Transverse colon (tissue), 4 donors: ENCODE data around the gene ITGA3. TPM values are rescaled to one million over a fixed set of nuclear protein-coding genes. Genes with fewer than 3 reads are reported as not detected.

Experiments
- DNase-seq: peaks from one replicate; pipeline ENCODE4 v3.0.0-alpha.2; 2019
- H3K27ac ChIP-seq, 4 donors: fragments of 200-600 bp; sonication (generic); 2 replicates each; pipeline ENCODE4 v1.5.1; 2016 to 2018; ENCODE audit warnings: inconsistent platforms in 4 of 4
- H3K27me3 ChIP-seq: fragments of 200-600 bp; sonication (generic); 2 replicates; pipeline ENCODE4 v1.5.1; 2017; ENCODE audit warnings: inconsistent platforms
- H3K36me3 ChIP-seq, 4 donors: fragments of 200-600 bp; sonication (generic); 2 replicates each; pipeline ENCODE4 v1.5.1; 2017 to 2019; ENCODE audit warnings: inconsistent platforms in 4 of 4
- H3K4me1 ChIP-seq, 4 donors: fragments of 200-600 bp; sonication (generic); 2 replicates each; pipeline ENCODE4 v1.5.1; 2017 to 2020; ENCODE audit warnings: inconsistent platforms in 4 of 4
- H3K4me3 ChIP-seq, 4 donors: fragments of 200-600 bp; sonication (generic); 1 replicate in 1 of 4; 2 replicates in 3 of 4; pipeline versions ENCODE4 v1.5.1 to v1.6.1; 2017 to 2019; ENCODE audit warnings: inconsistent platforms in 4 of 4
- H3K9me3 ChIP-seq, 2 donors: fragments of 200-600 bp; sonication (generic); 2 replicates each; pipeline ENCODE4 v1.5.1; 2017 to 2019; ENCODE audit warnings: inconsistent platforms in 2 of 2
- CTCF ChIP-seq, 5 experiments: fragments of 200-600 bp in 3 of 5; fragments of 450-650 bp in 2 of 5; sonication (generic) in 3 of 5; IDR thresholded peaks; 1 replicate in 2 of 5; 2 replicates in 3 of 5; pipeline ENCODE4 v1.5.1; 2016 to 2017; ENCODE audit warnings: antibody characterized with exemption in 5 of 5, inconsistent platforms in 3 of 5, mild to moderate bottlenecking in 2 of 5, moderate library complexity in 1 of 5
- EP300 ChIP-seq: sonication (generic); formaldehyde crosslinking; IDR thresholded peaks from one replicate; pipeline ENCODE4 v1.6.1; 2017; ENCODE audit warnings: antibody characterized with exemption, low read depth
- POLR2A ChIP-seq: fragments of 450-650 bp; IDR thresholded peaks from one replicate; pipeline ENCODE4 v1.6.1; 2016; ENCODE audit warnings: antibody characterized with exemption, mild to moderate bottlenecking, moderate library complexity
- POLR2AphosphoS5 ChIP-seq, 3 donors: sonication (generic); formaldehyde crosslinking; IDR thresholded peaks; one replicate each; pipeline ENCODE4 v1.6.1; 2016; ENCODE audit warnings: antibody characterized with exemption in 3 of 3
- WGBS, 2 donors: methylation state at CpG; one replicate each; pipeline ENCODE4 v1.1.5; 2018; ENCODE audit warnings: low coverage in 1 of 2; 5-methylcytosine and 5-hydroxymethylcytosine counted together
- in situ Hi-C, 4 donors: fragments of 200-750 bp; cut with MboI; loops; one replicate each; pipeline versions ENCODE4 v1.15.0 to v1.15.1; 2017; ENCODE audit warnings: low sequenced_read_pairs in 3 of 4, low pct_ligation_motif_present in 1 of 4, low pct_unique_long_range_greater_than_20kb in 1 of 4
- intact Hi-C: fragments of 100-400 bp; cut with DNase I; formaldehyde crosslinking; loops from one replicate; pipeline ENCODE4 v1.15.1; 2023; ENCODE audit warnings: low total_unique reads
- total RNA-seq, 4 donors: library from RNA; depleted of rRNA; stranded (reverse); fragments of >200 nt; gene quantifications; one replicate each; pipeline ENCODE4 v1.1.0, GENCODE V29; 2016

The ITGA3 gene
- total RNA-seq, 4 donors from 2014 or later: 147 to 294 (median 171) TPM

GRCh38 chr17:50062293-50063243, 6.7 kb downstream of the ITGA3 start:
- Histone ChIP-seq H3K4me1 (peaks cover 71 to 82% (median 72%) of the 10 kb centered on the region in 4 donors), H3K4me3 (no peak overlapping the region), H3K27ac (peak overlapping the region; percentile 93 to 98 (median 96)), H3K36me3 (no peaks in the 10 kb centered on the region), H3K27me3 (no peaks in the 10 kb centered on the region), H3K9me3 (no peaks in the 10 kb centered on the region)
- in situ Hi-C loops: no loop called here
- WGBS, 2 donors: 46% methylated on average over 9 of the region's 10 CpGs; no CpG with 5 or more reads in 1 of the 2 donors
- intact Hi-C loops: no loop called here
- DNase-seq: peak; percentile 88
- no peak for TF ChIP-seq EP300
- peak; percentile 45 to 67 (median 45) for TF ChIP-seq POLR2AphosphoS5 (IDR thresholded peaks at IDR 0.05)
- TF ChIP-seq CTCF (IDR thresholded peaks at IDR 0.05): no peak

- Histone ChIP-seq H3K4me3 (no peak overlapping the region), H3K27ac (peak overlapping the region; percentile 93 to 98 (median 96)), H3K4me1 (peaks cover 61 to 70% (median 61%) of the 10 kb centered on the region in 4 donors), H3K27me3 (no peaks in the 10 kb centered on the region), H3K36me3 (peaks cover 0 to 5% (median 0%) of the 10 kb centered on the region in 4 donors), H3K9me3 (no peaks in the 10 kb centered on the region)
- TF ChIP-seq CTCF (IDR thresholded peaks at IDR 0.05) (no peak), POLR2A (no peak), EP300 (no peak), POLR2AphosphoS5 (IDR thresholded peaks at IDR 0.05) (no peak)
- WGBS, 2 donors: 83 to 94% methylated on average over 1 to 8 of the region's 8 CpGs
- intact Hi-C loops: no loop called here
- no peak for DNase-seq
- in situ Hi-C loops: no loop called here
Measured at GRCh38 chr17:50063561-50064252, 7.8 kb downstream of the ITGA3 start.

GRCh38 chr17:50064253-50065001, 8.5 kb downstream of the ITGA3 start:
- H3K4me1 ChIP-seq: peaks cover 53 to 63% (median 55%) of the 10 kb centered on the region in 4 donors
- no peak overlapping the region for H3K4me3 ChIP-seq
- peaks cover 0 to 5% (median 0%) of the 10 kb centered on the region in 4 donors for H3K36me3 ChIP-seq
- H3K27ac ChIP-seq: peak overlapping the region; percentile 93 to 98 (median 96)
- DNase-seq: peak; percentile 41
- in situ Hi-C loops: no loop called here
- TF ChIP-seq POLR2AphosphoS5 (IDR thresholded peaks at IDR 0.05) (no peak), POLR2A (no peak), CTCF (IDR thresholded peaks at IDR 0.05) (no peak), EP300 (no peak)
- 79% methylated on average over 20 of the region's 20 CpGs; no CpG with 5 or more reads in 1 of the 2 donors for WGBS, 2 donors
- no peaks in the 10 kb centered on the region for H3K9me3 ChIP-seq
- no peaks in the 10 kb centered on the region for H3K27me3 ChIP-seq
- intact Hi-C loops: no loop called here
